GM18519 (cell line): ENCODE measurements around the gene NCAPH2.

ENCODE experiments used
- ATAC-seq: cut with Tn5 transposase; IDR thresholded peaks from one replicate; pipeline ENCODE4 v1.9.1; 2021; ENCODE audit warnings: mild to moderate bottlenecking, moderate library complexity; ENCODE audit not compliant: unreplicated experiment, low FRiP score

NCAPH2 gene

DNA sequence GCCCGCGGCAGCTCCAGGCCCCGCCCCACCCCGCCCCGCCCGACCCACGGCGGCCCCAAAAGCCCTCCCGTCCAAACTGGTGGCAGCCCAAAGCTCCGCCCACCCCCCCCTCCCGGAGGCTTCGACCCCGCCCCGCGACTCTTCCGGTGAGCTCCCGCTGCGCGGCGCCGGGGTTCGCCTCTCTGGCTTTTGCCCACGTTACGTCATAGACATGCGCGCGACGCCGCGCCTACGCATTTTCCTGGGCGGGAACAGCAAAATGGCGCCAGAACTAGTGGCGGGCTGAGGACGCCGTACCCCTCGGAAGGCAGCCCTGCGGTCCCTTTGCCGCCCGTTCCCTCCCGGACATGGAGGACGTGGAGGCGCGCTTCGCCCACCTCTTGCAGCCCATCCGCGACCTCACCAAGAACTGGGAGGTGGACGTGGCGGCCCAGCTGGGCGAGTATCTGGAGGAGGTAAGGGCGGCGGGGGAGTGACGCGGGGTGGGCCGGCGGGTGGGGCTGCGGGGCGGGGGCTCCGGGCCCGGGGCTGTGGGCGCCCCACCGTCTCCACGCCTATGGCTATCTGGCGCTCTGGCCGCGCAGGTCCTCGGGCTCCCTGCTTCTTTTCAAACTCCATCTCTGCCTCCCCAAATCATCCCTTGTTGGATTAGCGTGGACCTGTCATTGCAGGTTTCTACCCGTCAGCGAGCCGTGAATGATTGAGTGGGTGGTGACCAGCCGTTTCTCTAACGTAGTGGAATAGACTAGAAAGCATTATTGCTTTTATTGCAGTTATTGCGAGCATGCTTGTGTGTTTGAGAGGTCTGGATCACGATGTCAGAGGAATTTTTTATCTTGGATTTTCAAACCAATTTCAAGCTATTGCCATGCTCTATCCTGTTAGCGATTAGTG is at the start of gene NCAPH2:
TSS of gene NCAPH2 (plus strand) at position 234 of the 894 bp plus-strand sequence. CDS start at position 348, 114 bp downstream.
- ATAC-seq: peak; percentile 46

GRCh38 chr22:50459016-50459415 is 49.0 kb upstream of the NCAPH2 start:
- no peak for ATAC-seq

- ATAC-seq: no peak
Observed at GRCh38 chr22:50459496-50460140, 48.4 kb upstream of the NCAPH2 start.

DNA sequence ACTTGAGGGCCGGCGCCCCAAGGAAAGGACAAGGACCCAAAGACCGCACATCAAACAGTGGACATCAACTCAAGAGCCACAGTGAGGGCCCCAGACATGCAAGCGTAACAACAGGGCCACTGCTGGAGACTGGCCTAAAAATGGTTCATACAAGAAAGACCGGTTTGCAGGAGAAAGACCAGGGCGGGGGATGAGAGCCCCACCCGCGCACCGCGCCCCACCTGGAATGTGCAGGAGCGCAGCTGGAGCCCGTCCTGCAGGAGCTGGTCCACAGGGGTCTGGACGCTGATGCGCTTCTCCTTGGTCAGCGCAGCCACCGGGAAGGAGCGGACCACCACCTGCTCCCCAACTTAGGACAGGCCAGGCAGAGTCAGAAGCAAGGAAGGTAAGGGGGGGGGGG is 47.1 kb upstream of the NCAPH2 start:
- no peak for ATAC-seq

DNA sequence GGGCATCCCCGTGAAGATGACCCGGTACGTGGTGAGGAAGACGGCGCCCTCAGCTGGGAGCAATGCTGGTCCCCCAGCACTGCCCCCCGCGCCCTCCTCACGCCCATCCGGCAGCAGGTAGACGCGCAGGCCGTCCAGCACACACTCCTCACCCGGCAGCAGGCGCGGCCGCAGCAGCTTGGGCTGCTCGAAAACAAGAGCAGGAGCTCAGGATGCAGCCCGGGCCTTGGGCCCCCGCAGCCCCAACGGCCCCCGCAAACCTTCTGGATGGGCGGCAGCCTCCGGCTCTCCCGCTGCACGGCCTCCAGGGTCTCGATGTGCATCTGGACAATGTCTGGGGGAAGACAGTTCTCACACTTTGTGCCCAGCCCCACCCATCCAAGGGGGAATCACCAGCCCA is 46.5 kb upstream of the NCAPH2 start:
- no peak for ATAC-seq

GRCh38 chr22:50461979-50462540 is 46.0 kb upstream of the NCAPH2 start:
- no peak for ATAC-seq

GRCh38 chr22:50463188-50463900 is 44.7 kb upstream of the NCAPH2 start:
- ATAC-seq: no peak

GRCh38 chr22:50464451-50464850 is 43.6 kb upstream of the NCAPH2 start:
- ATAC-seq: no peak

GRCh38 chr22:50465066-50465930 is 42.7 kb upstream of the NCAPH2 start:
- no peak for ATAC-seq

DNA sequence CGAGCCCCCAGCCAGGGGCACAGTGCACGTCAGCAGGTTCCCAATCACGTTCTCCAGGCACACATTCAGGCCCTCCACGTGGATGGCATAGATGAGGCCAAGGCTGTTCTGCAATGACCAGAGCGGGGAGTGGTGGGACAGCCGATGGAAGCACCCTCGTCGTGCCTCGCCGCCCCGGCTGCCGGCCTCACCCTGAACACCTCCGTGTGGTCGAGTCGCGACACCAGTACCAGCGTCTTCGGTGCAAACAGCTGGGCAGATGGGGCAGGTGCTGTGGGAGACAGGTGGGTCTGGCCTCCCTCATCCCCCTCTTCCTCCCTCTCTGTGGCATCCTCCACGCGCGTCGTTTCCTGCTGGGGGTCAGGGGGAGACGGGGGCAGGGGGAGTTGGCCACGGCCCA is 40.7 kb upstream of the NCAPH2 start:
- ATAC-seq: no peak

- ATAC-seq: no peak
Observed at GRCh38 chr22:50467773-50468440, 40.1 kb upstream of the NCAPH2 start.

DNA sequence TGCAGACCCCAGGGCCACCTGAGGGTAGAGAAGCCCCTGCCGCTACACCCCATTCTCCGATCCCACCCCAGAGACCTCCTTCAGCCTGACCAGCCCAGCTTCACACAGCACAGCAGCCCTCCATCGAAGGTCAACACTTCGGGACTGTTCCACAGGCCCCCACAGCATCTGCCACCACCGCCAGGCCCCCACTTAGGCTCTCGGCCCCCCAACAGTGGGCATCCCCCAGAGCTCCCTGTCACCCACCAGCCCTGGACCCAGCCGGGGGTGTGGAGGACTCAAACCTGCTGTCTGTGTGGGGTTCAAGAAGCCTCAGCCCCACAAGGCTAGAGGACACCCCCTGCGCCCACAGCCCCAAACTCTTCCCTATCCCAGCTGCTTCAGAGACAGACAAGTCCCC is 39.4 kb upstream of the NCAPH2 start:
- ATAC-seq: no peak

DNA sequence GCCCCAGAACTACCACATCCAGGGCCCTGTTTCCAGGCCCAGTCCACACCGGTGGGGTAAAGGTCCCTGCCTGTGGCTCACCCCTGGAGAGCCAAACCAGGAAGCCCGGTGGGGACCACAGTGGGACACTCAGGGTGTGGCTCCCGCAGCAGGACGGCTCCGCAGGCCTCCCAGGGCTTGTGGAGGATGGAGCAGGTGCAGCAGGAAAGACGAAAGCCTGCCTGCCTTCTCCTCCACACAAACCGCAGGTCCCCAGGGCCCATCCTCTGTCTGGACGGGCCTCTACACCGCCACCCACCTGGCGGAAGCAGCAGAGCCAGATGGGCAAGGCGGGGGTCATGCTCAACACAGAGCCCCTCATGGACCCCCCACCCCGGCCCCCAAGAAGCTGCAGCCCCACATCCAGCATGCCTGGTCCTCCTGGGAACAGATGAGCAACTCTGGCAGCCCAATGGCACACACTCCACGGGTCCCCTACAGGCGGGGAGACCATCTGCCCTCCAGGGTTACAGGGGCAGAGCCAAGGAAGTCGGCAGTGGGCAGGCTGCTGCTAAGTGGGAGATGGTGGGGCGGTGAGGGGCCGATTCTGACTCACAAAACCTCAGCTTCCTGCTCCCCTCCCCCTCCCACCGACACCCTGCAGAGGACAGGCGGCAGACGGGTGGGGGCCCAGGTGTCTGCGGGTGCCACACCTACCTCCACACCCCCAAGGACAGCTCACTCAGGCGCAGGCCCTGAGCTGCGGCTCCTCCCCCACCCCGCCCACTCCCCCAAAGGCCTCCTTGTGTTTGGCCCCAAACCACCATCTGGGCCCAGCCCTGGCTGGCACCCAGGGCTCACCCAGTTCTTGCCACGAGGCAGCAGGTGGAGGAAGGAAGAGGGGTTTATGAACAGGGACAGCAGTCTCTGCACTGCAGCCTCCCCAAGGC is 38.4 kb upstream of the NCAPH2 start:
- no peak for ATAC-seq

- no peak for ATAC-seq
Observed at GRCh38 chr22:50470491-50470890, 37.5 kb upstream of the NCAPH2 start.

DNA sequence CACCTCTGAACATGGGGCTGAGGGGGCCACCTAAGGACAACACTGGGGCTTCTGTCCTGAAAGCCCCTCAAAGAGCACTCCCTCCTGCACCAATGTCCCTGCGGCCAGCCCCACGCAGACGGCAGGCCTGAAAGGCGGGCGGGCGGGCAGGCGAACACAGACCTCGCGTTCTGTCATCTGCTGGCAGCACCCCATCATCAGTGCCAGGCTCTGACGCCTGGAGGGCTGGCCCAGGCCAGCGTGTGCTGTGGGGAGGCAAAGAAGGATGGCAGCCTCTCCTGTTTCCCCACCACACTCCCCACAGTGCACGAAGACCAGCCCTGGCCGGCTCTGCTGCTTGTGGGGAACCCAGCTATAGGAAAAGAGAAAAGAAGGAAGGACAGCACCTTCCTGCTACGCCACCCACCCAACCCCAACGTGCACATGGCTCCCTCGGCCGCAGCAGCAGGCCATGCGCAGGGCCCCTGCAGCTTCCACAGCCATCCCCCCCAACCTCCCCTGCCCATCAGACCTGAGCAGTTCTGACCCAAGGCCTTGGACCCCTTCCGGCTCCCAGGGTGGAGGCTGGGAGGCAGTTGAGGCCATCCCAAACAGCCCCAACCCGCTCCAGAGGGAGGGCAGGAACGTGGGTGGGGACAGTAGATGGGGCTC is 36.7 kb upstream of the NCAPH2 start:
- no peak for ATAC-seq

GRCh38 chr22:50471962-50472361 is 36.1 kb upstream of the NCAPH2 start:
- no peak for ATAC-seq

DNA sequence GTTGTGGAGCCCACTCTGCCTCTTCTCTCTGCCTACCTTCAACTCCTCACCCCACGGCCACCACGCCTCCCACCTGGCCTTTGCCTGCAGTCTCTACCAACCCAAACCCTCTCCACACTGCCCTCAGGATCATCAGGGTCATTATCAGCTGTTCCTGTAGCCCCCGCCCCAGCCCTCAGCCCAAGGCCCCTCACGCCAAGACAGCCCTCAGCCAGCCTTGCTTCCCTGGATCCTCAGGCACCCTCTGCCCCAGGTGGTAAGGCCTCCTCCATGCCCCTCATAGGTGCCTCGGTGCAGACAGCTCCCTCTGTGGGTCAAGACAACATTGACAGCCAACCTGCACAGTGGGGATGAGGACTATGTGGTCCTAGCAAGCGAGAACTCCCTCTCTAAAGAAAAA is 34.9 kb upstream of the NCAPH2 start:
- no peak for ATAC-seq
